ENCODE results near the gene RAB1A. TPM values are rescaled to one million over a fixed set of nuclear protein-coding genes. Genes with fewer than 3 reads are reported as not detected.

RAB1A gene
- total and polyA plus RNA-seq, 9 of the 15 experiments (the other 6 are each of a cell fraction or from before 2014, with no cell fraction given): 43.8 to 163 (median 67.7) TPM

DNA sequence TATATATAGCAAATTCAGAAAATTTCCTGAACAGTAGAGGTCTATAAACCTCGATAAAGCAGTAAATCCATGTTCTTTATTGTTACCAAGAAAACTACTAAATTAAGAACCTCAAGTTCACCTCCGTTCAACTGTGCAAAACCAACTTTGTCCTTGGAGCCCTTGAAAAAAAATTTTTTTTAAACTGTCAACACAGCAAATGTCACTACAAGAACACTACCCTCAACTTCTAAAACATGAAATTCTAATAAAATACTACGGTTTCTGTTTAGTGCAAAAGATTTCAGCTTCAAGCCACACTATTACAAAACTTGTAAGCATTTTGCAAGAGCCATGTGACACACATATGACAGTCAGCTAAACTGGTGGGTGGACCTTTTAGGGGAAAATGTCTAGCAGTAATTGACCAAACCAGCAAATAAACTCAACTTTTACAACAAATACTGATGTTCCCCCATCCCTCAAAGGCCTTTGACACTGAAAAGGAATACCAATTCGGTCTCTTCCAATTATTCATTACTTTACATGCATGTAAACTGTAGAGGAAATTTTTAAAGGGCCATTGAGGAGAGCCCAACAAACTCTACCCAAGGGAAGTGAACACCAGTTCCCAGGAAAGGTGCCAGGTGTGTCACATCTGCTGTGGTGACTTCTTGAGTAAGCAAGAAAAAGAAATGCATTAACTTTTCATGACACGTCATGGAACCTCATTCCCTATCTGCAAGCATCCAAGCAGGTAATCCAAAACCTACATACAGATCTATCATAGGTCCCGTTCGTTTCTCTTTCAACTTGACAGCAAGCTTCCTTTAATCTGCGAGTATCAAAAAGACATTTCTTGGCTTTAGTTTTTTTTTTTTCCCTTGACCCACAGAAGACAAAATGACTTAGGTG, 1.4 kb downstream of the RAB1A start (continued):
- TF ChIP-seq, protein P1, sequence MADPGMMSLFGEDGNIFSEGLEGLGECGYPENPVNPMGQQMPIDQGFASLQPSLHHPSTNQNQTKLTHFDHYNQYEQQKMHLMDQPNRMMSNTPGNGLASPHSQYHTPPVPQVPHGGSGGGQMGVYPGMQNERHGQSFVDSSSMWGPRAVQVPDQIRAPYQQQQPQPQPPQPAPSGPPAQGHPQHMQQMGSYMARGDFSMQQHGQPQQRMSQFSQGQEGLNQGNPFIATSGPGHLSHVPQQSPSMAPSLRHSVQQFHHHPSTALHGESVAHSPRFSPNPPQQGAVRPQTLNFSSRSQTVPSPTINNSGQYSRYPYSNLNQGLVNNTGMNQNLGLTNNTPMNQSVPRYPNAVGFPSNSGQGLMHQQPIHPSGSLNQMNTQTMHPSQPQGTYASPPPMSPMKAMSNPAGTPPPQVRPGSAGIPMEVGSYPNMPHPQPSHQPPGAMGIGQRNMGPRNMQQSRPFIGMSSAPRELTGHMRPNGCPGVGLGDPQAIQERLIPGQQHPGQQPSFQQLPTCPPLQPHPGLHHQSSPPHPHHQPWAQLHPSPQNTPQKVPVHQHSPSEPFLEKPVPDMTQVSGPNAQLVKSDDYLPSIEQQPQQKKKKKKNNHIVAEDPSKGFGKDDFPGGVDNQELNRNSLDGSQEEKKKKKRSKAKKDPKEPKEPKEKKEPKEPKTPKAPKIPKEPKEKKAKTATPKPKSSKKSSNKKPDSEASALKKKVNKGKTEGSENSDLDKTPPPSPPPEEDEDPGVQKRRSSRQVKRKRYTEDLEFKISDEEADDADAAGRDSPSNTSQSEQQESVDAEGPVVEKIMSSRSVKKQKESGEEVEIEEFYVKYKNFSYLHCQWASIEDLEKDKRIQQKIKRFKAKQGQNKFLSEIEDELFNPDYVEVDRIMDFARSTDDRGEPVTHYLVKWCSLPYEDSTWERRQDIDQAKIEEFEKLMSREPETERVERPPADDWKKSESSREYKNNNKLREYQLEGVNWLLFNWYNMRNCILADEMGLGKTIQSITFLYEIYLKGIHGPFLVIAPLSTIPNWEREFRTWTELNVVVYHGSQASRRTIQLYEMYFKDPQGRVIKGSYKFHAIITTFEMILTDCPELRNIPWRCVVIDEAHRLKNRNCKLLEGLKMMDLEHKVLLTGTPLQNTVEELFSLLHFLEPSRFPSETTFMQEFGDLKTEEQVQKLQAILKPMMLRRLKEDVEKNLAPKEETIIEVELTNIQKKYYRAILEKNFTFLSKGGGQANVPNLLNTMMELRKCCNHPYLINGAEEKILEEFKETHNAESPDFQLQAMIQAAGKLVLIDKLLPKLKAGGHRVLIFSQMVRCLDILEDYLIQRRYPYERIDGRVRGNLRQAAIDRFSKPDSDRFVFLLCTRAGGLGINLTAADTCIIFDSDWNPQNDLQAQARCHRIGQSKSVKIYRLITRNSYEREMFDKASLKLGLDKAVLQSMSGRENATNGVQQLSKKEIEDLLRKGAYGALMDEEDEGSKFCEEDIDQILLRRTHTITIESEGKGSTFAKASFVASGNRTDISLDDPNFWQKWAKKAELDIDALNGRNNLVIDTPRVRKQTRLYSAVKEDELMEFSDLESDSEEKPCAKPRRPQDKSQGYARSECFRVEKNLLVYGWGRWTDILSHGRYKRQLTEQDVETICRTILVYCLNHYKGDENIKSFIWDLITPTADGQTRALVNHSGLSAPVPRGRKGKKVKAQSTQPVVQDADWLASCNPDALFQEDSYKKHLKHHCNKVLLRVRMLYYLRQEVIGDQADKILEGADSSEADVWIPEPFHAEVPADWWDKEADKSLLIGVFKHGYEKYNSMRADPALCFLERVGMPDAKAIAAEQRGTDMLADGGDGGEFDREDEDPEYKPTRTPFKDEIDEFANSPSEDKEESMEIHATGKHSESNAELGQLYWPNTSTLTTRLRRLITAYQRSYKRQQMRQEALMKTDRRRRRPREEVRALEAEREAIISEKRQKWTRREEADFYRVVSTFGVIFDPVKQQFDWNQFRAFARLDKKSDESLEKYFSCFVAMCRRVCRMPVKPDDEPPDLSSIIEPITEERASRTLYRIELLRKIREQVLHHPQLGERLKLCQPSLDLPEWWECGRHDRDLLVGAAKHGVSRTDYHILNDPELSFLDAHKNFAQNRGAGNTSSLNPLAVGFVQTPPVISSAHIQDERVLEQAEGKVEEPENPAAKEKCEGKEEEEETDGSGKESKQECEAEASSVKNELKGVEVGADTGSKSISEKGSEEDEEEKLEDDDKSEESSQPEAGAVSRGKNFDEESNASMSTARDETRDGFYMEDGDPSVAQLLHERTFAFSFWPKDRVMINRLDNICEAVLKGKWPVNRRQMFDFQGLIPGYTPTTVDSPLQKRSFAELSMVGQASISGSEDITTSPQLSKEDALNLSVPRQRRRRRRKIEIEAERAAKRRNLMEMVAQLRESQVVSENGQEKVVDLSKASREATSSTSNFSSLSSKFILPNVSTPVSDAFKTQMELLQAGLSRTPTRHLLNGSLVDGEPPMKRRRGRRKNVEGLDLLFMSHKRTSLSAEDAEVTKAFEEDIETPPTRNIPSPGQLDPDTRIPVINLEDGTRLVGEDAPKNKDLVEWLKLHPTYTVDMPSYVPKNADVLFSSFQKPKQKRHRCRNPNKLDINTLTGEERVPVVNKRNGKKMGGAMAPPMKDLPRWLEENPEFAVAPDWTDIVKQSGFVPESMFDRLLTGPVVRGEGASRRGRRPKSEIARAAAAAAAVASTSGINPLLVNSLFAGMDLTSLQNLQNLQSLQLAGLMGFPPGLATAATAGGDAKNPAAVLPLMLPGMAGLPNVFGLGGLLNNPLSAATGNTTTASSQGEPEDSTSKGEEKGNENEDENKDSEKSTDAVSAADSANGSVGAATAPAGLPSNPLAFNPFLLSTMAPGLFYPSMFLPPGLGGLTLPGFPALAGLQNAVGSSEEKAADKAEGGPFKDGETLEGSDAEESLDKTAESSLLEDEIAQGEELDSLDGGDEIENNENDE (IDR thresholded peaks at IDR 0.05; ENCODE audit: low read depth, low read length): no peak
- TF ChIP-seq MAFG (tag; conservative IDR thresholded peaks at IDR 0.05): peak; percentile 10; the same call in 1 of the 2 replicates
- TF ChIP-seq, protein P2, sequence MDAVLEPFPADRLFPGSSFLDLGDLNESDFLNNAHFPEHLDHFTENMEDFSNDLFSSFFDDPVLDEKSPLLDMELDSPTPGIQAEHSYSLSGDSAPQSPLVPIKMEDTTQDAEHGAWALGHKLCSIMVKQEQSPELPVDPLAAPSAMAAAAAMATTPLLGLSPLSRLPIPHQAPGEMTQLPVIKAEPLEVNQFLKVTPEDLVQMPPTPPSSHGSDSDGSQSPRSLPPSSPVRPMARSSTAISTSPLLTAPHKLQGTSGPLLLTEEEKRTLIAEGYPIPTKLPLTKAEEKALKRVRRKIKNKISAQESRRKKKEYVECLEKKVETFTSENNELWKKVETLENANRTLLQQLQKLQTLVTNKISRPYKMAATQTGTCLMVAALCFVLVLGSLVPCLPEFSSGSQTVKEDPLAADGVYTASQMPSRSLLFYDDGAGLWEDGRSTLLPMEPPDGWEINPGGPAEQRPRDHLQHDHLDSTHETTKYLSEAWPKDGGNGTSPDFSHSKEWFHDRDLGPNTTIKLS (IDR thresholded peaks at IDR 0.05; ENCODE audit: borderline replicate concordance, low read depth): no peak
- TF ChIP-seq ZNF3 (CRISPR knock-in tag; IDR thresholded peaks at IDR 0.05): no peak
- TF ChIP-seq, protein P3, sequence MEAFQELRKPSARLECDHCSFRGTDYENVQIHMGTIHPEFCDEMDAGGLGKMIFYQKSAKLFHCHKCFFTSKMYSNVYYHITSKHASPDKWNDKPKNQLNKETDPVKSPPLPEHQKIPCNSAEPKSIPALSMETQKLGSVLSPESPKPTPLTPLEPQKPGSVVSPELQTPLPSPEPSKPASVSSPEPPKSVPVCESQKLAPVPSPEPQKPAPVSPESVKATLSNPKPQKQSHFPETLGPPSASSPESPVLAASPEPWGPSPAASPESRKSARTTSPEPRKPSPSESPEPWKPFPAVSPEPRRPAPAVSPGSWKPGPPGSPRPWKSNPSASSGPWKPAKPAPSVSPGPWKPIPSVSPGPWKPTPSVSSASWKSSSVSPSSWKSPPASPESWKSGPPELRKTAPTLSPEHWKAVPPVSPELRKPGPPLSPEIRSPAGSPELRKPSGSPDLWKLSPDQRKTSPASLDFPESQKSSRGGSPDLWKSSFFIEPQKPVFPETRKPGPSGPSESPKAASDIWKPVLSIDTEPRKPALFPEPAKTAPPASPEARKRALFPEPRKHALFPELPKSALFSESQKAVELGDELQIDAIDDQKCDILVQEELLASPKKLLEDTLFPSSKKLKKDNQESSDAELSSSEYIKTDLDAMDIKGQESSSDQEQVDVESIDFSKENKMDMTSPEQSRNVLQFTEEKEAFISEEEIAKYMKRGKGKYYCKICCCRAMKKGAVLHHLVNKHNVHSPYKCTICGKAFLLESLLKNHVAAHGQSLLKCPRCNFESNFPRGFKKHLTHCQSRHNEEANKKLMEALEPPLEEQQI (IDR thresholded peaks at IDR 0.05): no peak
- peak; percentile 22; the same call in 1 of the 2 replicates for TF ChIP-seq CEBPG (CRISPR knock-in tag; IDR thresholded peaks at IDR 0.05)
- peak; percentile 30 to 82; a peak in 3 of 4 replicates for TF ChIP-seq CEBPG (tag; conservative IDR thresholded peaks at IDR 0.05 in 1 of 2, IDR thresholded peaks at IDR 0.05 in 1 of 2)
- no peak for TF ChIP-seq FOXK2 (conservative IDR thresholded peaks at IDR 0.05 in 1 of 2, IDR thresholded peaks at IDR 0.05 in 1 of 2; ENCODE audit: low read depth in 2 of 2)
- no peak for TF ChIP-seq DIDO1 (tag; IDR thresholded peaks at IDR 0.05; ENCODE audit: low read depth)

Data from K562 (cell line).